CD4-positive, CD25-positive, alpha-beta regulatory T cell (primary cell): ENCODE data around the gene AIFM1. TPM values are rescaled to one million over a fixed set of nuclear protein-coding genes. Genes with fewer than 3 reads are reported as not detected.

Experiments
- ATAC-seq, 2 donors: fragments of 150-1000 bp; cut with Tn5 transposase; one replicate each; pipeline ENCODE4 v1.10.0; 2021; ENCODE audit warnings: low read depth in 2 of 2, moderate number of reproducible peaks in 2 of 2, moderate library complexity in 1 of 2
- DNase-seq, 3 donors: peaks; one replicate each; pipeline versions ENCODE4 v3.0.0 to v3.0.0-alpha.2; 2012 to 2022; ENCODE audit warnings: mixed read lengths in 1 of 3
- H3K27ac ChIP-seq: one replicate; pipeline ENCODE4 v1.7.0; 2013; ENCODE audit warnings: mild to moderate bottlenecking, low read length; ENCODE audit not compliant: insufficient read depth, poor library complexity, severe bottlenecking
- H3K27me3 ChIP-seq: one replicate; pipeline ENCODE4 v1.7.0; 2013; ENCODE audit warnings: low read length; ENCODE audit not compliant: control insufficient read depth, insufficient read depth
- H3K36me3 ChIP-seq: one replicate; pipeline ENCODE4 v1.7.0; 2013; ENCODE audit warnings: mild to moderate bottlenecking, low read length, moderate library complexity; ENCODE audit not compliant: control insufficient read depth, insufficient read depth
- H3K4me1 ChIP-seq: 2 replicates; pipeline ENCODE4 v1.7.0; 2013; ENCODE audit warnings: mild to moderate bottlenecking, low read length; ENCODE audit not compliant: insufficient read depth, control insufficient read depth, poor library complexity, severe bottlenecking
- H3K4me3 ChIP-seq: one replicate; pipeline ENCODE4 v1.7.0; 2013; ENCODE audit warnings: low read depth, mild to moderate bottlenecking, low read length, moderate library complexity
- H3K9me3 ChIP-seq, 2 experiments: 1 replicate in 1 of 2; 2 replicates in 1 of 2; pipeline ENCODE4 v1.7.0; 2013; ENCODE audit warnings: low read length in 2 of 2, mild to moderate bottlenecking in 1 of 2, moderate library complexity in 1 of 2; ENCODE audit not compliant: control insufficient read depth in 2 of 2
- H3K27ac Mint-ChIP-seq, 3 donors: one replicate each; pipeline ENCODE4 v1.8.0; 2020 to 2022; ENCODE audit warnings: mild to moderate bottlenecking in 3 of 3, mixed read lengths in 3 of 3, moderate library complexity in 2 of 3
- H3K27me3 Mint-ChIP-seq: one replicate; pipeline ENCODE4 v1.8.0; 2022; ENCODE audit warnings: mild to moderate bottlenecking, mixed read lengths
- H3K36me3 Mint-ChIP-seq: one replicate; pipeline ENCODE4 v1.8.0; 2020; ENCODE audit warnings: mixed read lengths
- H3K4me1 Mint-ChIP-seq, 4 donors: one replicate each; pipeline ENCODE4 v1.8.0; 2020 to 2022; ENCODE audit warnings: mixed read lengths in 4 of 4, mild to moderate bottlenecking in 1 of 4
- H3K4me3 Mint-ChIP-seq, 4 donors: one replicate each; pipeline ENCODE4 v1.8.0; 2020 to 2022; ENCODE audit warnings: mild to moderate bottlenecking in 4 of 4, mixed read lengths in 4 of 4, moderate library complexity in 3 of 4
- H3K9me3 Mint-ChIP-seq, 7 donors: one replicate each; pipeline ENCODE4 v1.8.0; 2020 to 2022; ENCODE audit warnings: mixed read lengths in 7 of 7, mild to moderate bottlenecking in 3 of 7, moderate library complexity in 2 of 7
- polyA plus RNA-seq, 4 donors: library from polyadenylated mRNA; unstranded; fragments of 300-500 nt; fragmentation: Illumina TruSeq; gene quantifications; one replicate each; pipeline ENCODE4 v1.2.3, GENCODE V29; 2021
- total RNA-seq: library from RNA; stranded (reverse); gene quantifications from one replicate; pipeline ENCODE4 v1.2.3, GENCODE V29; 2022

The AIFM1 gene
- total and polyA plus RNA-seq, 5 donors from 2014 or later = 19.3 to 32.0 (median 28.0) TPM

DNA sequence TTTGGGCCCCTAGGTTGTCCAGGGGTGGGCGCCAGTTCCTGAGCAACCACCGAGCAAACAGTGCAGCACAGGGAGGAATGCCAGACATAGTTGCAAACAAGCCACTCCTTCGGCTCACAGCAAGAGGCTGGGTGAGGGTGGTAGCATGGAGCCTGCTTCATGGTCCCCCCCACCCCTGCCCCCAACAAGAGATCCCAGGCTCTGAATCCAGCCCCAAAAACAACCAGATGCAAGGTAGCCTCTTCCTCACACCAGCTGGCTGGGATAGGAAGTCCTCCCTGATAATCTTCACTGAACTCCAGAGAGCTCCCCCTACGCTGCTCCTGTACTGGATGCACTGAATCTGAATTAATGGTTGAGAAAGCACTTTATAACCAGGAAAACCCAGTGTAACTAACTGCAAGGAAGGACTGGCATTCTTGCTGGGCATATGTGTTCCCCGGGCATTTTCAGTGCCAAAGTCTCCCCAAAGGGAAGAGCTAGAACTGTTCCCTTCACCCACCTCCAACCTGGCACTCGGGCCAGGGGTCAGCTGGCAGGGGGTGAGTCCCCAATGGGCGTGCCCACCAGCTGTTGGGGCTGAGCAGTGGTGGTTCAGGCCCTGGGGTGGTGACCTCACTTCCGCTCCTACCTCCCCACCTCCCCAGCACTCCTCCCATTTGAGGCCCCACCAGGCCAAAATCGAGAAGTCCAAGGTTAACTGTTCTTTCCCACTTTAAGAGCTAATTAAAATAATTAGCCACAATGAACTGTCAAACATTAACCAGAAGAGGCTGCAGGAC, 56.8 kb downstream of the AIFM1 start:
- peaks cover 0 to 2% (median 0%) of the 10 kb centered on the region in 7 donors for H3K9me3 Mint-ChIP-seq

GRCh38 chrX:130106071-130106470, 59.6 kb downstream of the AIFM1 start:
- H3K4me1 Mint-ChIP-seq = peaks cover 17 to 70% (median 26%) of the 10 kb centered on the region in 4 donors
- H3K4me3 Mint-ChIP-seq = peak overlapping the region in 2 of 4 donors; percentile 58 to 66

More for the DNA sequence above, 56.8 kb downstream of the AIFM1 start:
- Histone ChIP-seq H3K9me3 (no peaks in the 10 kb centered on the region), H3K4me1 (peaks cover 40% of the 10 kb centered on the region), H3K36me3 (no peaks in the 10 kb centered on the region), H3K27ac (peak overlapping the region; percentile 68), H3K4me3 (peak overlapping the region; percentile 64), H3K27me3 (no peaks in the 10 kb centered on the region)
- DNase-seq = peak; percentile 33 to 64 (median 33)
- Mint-ChIP-seq H3K4me3 (peak overlapping the region; percentile 92 to 95 (median 94)), H3K4me1 (peaks cover 11 to 52% (median 15%) of the 10 kb centered on the region in 4 donors), H3K27ac (peak overlapping the region; percentile 41 to 82 (median 82)), H3K36me3 (peaks cover 5% of the 10 kb centered on the region), H3K27me3 (no peaks in the 10 kb centered on the region)
- peak; percentile 37 to 45 for ATAC-seq

GRCh38 chrX:130105244-130105643, 60.4 kb downstream of the AIFM1 start:
- DNase-seq = no peak
- Histone ChIP-seq H3K27me3 (no peaks in the 10 kb centered on the region), H3K27ac (no peak overlapping the region), H3K9me3 (no peaks in the 10 kb centered on the region), H3K36me3 (no peaks in the 10 kb centered on the region), H3K4me3 (no peak overlapping the region), H3K4me1 (peaks cover 45% of the 10 kb centered on the region)
- H3K27ac Mint-ChIP-seq = peak overlapping the region in 2 of 3 donors; percentile 63 to 84
- peaks cover 5% of the 10 kb centered on the region for H3K36me3 Mint-ChIP-seq
- ATAC-seq = no peak
- peaks cover 22 to 78% (median 33%) of the 10 kb centered on the region in 4 donors for H3K4me1 Mint-ChIP-seq
- H3K4me3 Mint-ChIP-seq = peak overlapping the region in 2 of 4 donors; percentile 62 to 77
- H3K27me3 Mint-ChIP-seq = no peaks in the 10 kb centered on the region
- H3K9me3 Mint-ChIP-seq = peaks cover 0 to 2% (median 0%) of the 10 kb centered on the region in 7 donors

More at GRCh38 chrX:130106071-130106470, 59.6 kb downstream of the AIFM1 start:
- peaks cover 5% of the 10 kb centered on the region for H3K36me3 Mint-ChIP-seq
- Histone ChIP-seq H3K36me3 (no peaks in the 10 kb centered on the region), H3K27me3 (no peaks in the 10 kb centered on the region), H3K4me3 (no peak overlapping the region), H3K27ac (no peak overlapping the region), H3K9me3 (no peaks in the 10 kb centered on the region), H3K4me1 (peaks cover 37% of the 10 kb centered on the region)
- no peak for ATAC-seq
- DNase-seq = no peak
- peak overlapping the region in 2 of 3 donors; percentile 38 to 91 for H3K27ac Mint-ChIP-seq
- no peaks in the 10 kb centered on the region for H3K27me3 Mint-ChIP-seq
- H3K9me3 Mint-ChIP-seq = peaks cover 0 to 2% (median 0%) of the 10 kb centered on the region in 7 donors

DNA sequence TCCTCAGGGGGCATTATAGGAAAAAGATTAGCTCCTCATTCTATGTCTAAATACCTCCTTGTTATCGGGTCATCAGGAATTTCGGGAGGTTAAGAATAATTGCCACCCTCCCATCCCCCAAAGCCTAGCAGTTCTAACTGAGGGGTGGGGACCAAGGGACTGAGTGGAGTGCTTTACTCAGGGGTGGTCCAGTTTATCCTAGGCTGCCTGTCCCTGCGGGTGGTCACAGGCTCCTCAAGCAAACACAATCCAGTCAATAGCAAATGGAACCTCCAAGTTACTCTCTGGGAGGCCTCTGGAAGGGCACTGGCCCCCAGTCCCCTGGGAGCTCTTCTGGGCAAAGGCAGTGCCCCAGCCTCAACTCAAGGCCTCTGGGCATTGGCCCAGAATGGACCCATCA, 62.0 kb downstream of the AIFM1 start:
- Mint-ChIP-seq H3K27me3 (no peaks in the 10 kb centered on the region), H3K4me3 (peak overlapping the region in 1 of 4 donors; percentile 1), H3K36me3 (peaks cover 5% of the 10 kb centered on the region), H3K27ac (peak overlapping the region in 1 of 3 donors; percentile 92), H3K4me1 (peaks cover 22 to 85% (median 36%) of the 10 kb centered on the region in 4 donors), H3K9me3 (peaks cover 0 to 2% (median 0%) of the 10 kb centered on the region in 7 donors)
- H3K9me3 ChIP-seq = no peaks in the 10 kb centered on the region
- H3K4me3 ChIP-seq = peak overlapping the region; percentile 10
- peaks cover 58% of the 10 kb centered on the region for H3K4me1 ChIP-seq
- peak overlapping the region; percentile 20 for H3K27ac ChIP-seq
- H3K27me3 ChIP-seq = no peaks in the 10 kb centered on the region
- no peaks in the 10 kb centered on the region for H3K36me3 ChIP-seq
- ATAC-seq (no peak), DNase-seq (no peak)

- peak overlapping the region; percentile 26 for H3K4me3 ChIP-seq
- no peak for DNase-seq
- peak overlapping the region; percentile 20 to 90 (median 79) for H3K27ac Mint-ChIP-seq
- peaks cover 60% of the 10 kb centered on the region for H3K4me1 ChIP-seq
- H3K36me3 ChIP-seq = no peaks in the 10 kb centered on the region
- H3K4me3 Mint-ChIP-seq = peak overlapping the region in 2 of 4 donors; percentile 52 to 72
- no peak for ATAC-seq
- peak overlapping the region; percentile 51 for H3K27ac ChIP-seq
- H3K4me1 Mint-ChIP-seq = peaks cover 17 to 86% (median 42%) of the 10 kb centered on the region in 4 donors
- H3K36me3 Mint-ChIP-seq = peaks cover 5% of the 10 kb centered on the region
- no peaks in the 10 kb centered on the region for H3K27me3 Mint-ChIP-seq
- H3K27me3 ChIP-seq = no peaks in the 10 kb centered on the region
- no peaks in the 10 kb centered on the region for H3K9me3 ChIP-seq
- peaks cover 0 to 2% (median 0%) of the 10 kb centered on the region in 7 donors for H3K9me3 Mint-ChIP-seq
These were observed 65.5 kb downstream of the AIFM1 start for GRCh38 chrX:130100180-130100579.

- no peak for ATAC-seq
- H3K27me3 ChIP-seq = no peaks in the 10 kb centered on the region
- H3K27ac ChIP-seq = peak overlapping the region; percentile 73
- H3K36me3 Mint-ChIP-seq = no peaks in the 10 kb centered on the region
- H3K4me3 ChIP-seq = peak overlapping the region; percentile 41
- H3K27ac Mint-ChIP-seq = peak overlapping the region; percentile 86 to 98 (median 90)
- H3K9me3 ChIP-seq = no peaks in the 10 kb centered on the region
- H3K4me1 Mint-ChIP-seq = peaks cover 11 to 86% (median 39%) of the 10 kb centered on the region in 4 donors
- H3K36me3 ChIP-seq = no peaks in the 10 kb centered on the region
- DNase-seq = no peak
- H3K9me3 Mint-ChIP-seq = no peaks in the 10 kb centered on the region
- H3K4me3 Mint-ChIP-seq = peak overlapping the region; percentile 50 to 77 (median 64)
- no peaks in the 10 kb centered on the region for H3K27me3 Mint-ChIP-seq
- peaks cover 69% of the 10 kb centered on the region for H3K4me1 ChIP-seq
These were observed 67.5 kb downstream of the AIFM1 start for GRCh38 chrX:130098210-130098552.

GRCh38 chrX:130097507-130098209, 68.0 kb downstream of the AIFM1 start:
- H3K36me3 Mint-ChIP-seq = no peaks in the 10 kb centered on the region
- ATAC-seq (peak; percentile 74 to 81), DNase-seq (peak; percentile 42 to 71 (median 44))
- Histone ChIP-seq H3K4me1 (peaks cover 74% of the 10 kb centered on the region), H3K36me3 (no peaks in the 10 kb centered on the region), H3K4me3 (peak overlapping the region; percentile 41), H3K27ac (peak overlapping the region; percentile 73), H3K27me3 (no peaks in the 10 kb centered on the region), H3K9me3 (no peaks in the 10 kb centered on the region)
- peaks cover 11 to 86% (median 36%) of the 10 kb centered on the region in 4 donors for H3K4me1 Mint-ChIP-seq
- no peaks in the 10 kb centered on the region for H3K9me3 Mint-ChIP-seq
- H3K4me3 Mint-ChIP-seq = peak overlapping the region; percentile 50 to 77 (median 64)
- no peaks in the 10 kb centered on the region for H3K27me3 Mint-ChIP-seq
- H3K27ac Mint-ChIP-seq = peak overlapping the region; percentile 86 to 98 (median 90)
